HK-2 (cell line): ENCODE results near the gene FBF1.
A peak's percentile ranks its signal among the peaks of the same experiment; 100 is the strongest.
"Not testable (repeated sequence)": the region's sequence is repeated elsewhere in the genome, so short reads cannot be mapped to it uniquely, and the experiment has no call there.

Experiments used
- DNase-seq: peaks from one replicate; pipeline ENCODE4 v3.0.0-alpha.2; 2018; ENCODE audit not compliant: unreplicated experiment

FBF1 gene

GRCh38 chr17:75895370-75896155 lies 45.3 kb downstream of the FBF1 start:
- DNase-seq: no peak

DNA sequence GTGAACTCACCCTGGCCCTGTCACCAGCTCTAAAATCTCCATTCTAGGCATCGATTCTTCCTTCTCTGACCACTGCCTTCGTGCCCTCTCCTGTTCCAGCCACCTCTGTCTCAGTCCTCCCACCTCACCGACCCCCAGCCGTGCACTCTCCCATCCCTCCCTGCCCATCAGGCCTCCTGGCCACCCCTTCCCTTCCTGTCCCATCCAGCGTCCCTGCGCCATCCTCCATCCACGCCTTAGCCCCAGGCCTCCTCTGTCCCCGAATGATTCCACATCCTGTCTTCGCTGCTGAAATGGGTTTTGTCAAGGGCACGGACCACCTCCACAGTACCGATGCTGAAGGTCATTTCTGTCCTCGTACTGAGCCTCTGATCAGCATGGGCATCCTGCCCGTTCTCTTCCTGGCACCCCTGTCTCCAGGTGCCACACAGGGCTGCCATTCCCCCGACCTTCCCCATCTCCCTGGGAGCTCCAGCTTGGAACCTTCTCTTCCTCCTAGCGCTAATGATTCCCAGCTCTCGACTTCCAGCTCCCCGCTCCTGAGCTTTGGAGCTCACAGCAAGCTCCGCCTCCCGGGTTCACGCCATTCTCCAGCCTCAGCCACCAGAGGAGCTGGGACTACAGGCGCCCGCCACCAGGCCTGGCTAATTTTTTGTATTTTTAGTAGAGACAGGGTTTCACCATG lies 46.7 kb downstream of the FBF1 start:
- no peak for DNase-seq

DNA sequence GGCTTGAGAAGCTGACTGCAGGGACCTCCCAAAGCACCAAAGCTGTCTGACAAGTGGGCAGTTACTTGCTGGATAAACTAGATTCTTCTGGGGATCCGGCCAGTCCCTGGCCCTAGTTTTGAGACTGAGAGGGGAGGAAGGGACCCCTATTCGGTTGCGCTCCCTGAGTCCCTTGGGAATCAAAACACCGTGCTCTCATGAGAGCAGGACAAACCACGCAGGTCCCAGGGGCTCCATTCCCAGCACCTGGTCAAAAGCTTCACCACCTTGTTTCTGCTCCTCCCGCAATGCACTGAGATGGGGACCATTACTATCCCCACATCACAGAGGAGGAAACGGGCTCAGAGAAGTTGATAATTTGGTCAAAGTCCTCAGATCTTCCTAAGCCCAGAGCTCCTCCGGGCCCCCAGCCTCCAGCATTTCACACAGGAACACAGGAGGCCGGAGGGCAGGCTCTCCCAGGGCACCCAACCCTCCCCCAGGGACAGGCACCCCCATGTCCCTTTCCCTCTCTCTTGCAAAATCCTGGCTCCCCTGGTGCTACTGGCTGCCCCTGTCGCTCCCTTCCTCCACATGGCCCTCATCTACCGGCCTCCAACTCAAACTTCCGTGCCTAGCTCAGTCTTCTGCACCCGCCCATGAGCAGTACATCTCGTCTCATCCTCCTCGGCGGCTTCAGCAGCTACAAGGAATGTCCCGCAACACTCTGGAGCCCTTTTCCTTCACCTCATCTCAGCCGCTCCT lies 47.4 kb downstream of the FBF1 start:
- no peak for DNase-seq

DNA sequence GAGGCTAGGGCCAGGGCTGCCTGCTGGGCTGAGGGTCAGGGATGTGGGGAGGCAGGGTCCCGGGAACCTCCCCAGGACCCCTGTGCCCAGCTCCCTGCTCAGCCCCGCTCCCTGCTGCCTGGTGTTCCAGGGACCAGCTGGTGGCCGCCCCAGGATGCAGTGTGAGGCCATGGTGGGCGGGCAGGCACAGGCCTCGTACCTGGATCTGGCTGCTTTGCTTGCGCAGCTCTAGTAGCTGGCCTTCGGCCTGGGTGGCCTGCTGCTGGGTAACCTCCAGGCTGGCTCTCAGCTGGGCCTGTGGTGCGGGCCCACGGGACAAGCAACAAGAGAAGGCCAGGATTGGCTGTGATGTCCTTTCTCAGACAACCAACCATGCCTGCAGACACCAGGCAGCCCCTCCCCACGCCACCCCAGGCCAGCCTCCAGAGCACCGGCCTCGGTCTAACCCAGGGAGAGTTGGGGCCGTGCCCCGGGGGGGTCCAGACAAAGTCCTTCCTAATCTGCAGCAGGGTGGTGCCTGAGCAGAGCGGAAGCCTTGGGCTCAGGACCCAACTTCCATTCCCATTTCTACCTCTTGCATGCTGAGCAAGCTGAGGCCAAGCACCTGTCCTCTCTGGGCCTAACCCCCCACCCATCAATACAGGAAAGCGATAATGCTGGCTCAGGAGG lies 48.2 kb downstream of the FBF1 start:
- DNase-seq: no peak

GRCh38 chr17:75891605-75892555 lies 49.0 kb downstream of the FBF1 start:
- no peak for DNase-seq

DNA sequence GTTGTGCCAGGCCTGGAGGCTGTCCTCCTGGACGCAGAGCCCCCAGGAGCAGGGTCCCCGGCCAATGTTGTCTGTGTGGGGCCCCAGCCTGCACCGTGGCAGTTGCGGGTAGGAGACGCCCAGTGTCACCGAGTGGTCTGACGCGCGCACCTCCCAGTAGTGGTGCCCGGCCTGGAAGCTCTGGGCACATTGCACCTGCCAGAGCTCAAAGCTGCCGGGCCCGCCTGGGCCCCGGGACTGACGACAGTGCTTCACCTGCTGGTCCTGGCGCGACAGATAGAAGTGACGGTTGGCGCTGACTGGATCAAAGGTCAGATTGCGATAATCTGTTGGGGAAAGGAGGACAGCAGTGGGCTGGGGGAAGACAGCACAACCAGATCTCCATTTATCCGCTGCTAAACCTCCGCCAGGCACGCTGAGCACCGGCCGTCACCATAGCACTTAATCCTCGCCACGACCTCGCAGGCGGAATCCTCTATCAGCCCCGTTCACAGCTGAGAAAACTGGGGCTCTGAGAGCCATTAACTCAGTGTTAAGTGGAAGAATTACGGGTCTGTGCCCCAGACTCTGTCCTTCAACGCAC lies 49.7 kb downstream of the FBF1 start:
- DNase-seq: no peak

DNA sequence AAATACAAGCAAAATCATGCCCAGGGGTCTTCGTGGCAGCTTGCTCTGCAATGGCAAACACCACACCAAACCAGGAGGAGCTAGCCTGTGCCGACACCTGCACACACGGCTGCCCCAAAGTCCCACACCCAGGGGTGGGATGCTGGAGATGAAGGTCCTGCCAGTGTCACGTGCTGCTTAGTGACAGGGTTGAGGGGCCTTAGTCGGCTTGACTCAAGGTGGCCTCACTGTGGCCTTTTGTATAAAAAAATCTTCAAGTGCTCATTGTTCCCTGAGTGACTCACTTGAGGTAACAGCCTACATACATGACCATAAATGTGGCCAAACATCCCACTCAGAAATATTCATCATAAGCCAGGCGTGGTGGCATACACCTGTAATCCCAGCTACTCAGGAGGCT lies 51.4 kb downstream of the FBF1 start:
- DNase-seq: no peak

DNA sequence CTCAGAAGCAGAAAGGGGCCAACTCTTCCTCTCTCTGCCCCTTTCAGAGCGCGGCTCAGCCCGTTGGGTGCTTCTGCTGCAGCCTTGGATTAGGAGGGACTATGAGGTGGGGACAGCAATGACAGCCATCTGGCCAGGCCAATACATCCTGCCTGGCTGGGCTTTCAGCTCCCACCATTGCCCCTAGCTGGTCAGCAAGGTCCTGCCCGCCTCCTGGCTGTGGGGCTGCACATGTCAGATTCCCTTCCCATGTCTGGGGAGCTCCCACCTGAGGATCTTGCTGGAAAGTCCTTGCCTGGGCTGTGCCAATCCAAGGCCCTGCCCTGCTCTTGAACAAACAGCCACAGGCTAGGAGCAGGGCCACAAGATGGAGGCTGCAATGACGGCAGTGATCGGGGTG lies 52.4 kb downstream of the FBF1 start:
- DNase-seq: no peak

DNA sequence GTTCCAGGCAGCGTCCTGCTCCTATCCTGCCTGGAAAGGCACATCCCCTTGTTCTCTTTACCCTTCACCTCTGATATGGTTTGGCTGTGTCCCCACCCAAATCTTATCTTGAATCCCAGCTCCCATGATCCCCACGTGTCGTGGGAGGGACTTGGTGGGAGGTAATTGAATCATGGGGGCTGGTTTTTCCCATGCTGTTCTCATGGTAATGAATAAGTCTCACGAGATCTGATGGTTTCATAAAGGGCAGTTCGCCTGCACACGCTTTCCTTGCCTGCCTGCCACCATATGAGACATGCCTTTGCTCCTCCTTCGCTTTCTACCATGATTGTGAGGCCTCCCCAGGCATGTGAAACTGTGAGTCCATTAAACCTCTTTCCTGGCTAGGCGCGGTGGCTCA lies 55.0 kb downstream of the FBF1 start:
- DNase-seq: not testable (repeated sequence)

GRCh38 chr17:75885431-75885830 lies 55.4 kb downstream of the FBF1 start:
- no peak for DNase-seq

DNA sequence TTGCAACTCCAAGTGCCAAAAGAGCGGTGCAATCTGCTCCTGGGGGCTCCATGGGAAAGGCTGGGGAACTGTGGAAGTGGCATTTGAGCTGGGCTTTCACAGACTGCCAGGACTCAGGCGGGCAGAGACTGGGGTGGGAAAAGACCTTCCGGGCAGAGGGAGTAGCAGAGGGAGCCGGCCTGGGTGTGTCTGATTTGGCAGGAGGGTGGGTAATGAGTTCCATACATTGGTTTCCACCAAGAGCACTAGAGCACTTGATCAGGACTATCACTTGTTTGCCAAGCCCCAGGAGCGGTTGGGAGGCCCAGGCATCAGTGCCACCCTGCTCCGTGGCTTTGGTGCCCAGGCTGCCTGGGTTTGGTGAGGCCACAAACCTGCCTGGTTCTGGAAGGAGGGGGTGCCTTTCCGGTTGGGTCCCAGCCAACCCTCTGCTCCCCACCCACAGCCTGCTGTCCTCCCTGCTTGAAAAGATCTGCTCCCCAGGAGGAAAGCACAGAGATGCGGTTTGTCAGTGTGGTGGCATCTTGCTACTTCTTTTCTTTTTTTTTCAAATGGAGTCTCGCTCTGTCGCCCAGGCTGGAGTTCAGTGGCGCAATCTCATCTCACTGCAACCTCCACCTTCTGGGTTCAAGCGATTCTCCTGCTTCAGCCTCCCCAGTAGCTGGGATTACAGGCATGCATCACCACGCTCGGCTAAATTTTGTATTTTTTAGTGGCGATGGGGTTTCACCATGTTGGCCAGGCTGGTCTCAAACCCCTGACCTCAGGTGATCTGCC lies 59.0 kb downstream of the FBF1 start:
- no peak for DNase-seq

DNA sequence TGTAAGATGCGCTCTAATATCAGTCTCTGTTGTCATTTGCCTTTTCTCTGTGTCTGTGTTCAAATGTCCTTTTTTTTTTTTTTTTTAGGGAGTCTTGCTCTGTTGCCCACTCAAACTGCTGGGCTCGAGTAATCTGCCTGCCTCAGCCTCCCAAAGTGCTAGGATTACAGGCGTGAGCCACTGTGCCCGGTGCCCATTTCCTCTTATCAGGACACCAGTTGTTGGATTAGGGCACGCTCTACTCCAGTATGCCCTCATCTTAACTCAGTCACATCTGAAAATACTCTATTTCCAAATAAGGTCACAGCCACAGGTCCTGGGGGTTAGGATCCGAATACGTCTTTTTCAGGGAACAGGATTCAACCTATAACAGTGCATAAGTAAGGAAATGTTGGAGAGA lies 60.6 kb downstream of the FBF1 start:
- DNase-seq: no peak

DNA sequence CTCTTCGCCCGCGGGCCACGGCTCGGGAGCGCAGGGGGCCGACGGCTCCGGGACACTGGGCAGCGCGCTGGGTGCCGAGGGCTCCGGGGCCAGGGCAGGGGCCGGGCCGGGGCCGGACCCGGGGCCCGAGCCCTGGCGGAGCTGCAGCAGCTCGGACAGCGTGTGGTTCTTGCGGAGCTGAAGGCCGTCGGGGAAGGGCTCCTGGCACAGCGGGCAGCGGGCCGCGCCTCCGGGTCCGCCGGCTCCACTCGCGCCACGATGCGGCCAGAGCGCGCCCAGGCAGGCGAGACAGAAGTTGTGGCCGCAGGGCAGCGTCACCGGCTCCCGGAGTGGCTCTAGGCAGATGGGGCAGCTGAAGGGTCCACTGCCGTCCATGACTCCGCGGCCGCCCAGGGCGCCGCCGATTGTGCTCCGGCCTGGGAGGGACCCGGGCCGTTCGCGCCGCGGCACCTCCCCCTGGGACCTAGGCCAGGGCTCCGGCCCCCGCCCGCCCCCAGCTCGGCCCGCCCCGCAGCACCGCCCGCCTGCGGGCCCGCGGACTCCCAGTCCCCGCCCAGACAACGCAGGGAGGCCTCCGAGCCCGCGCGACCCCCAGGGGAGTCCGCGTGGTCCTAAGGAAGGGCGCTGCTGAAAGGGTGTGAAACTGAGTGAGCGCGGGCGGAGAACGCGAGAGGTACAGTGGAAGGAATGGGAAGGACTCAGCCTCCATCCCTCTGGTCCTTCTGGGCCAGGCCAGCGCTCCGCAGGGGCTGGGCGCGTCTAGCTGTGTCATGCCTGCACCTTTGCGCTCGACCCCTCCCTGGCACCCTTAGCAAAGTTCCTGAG lies 62.5 kb downstream of the FBF1 start, which contains the start of gene TRIM47:
TSS of gene TRIM47 (minus strand) at position 408 of the 825 bp plus-strand sequence. CDS start at position 375, 33 bp downstream.
- DNase-seq: peak; percentile 61

- peak; percentile 79 for DNase-seq
These were observed 63.1 kb downstream of the FBF1 start for GRCh38 chr17:75877752-75878173.

- DNase-seq: peak; percentile 93
These were observed 63.7 kb downstream of the FBF1 start for GRCh38 chr17:75876938-75877751.

DNA sequence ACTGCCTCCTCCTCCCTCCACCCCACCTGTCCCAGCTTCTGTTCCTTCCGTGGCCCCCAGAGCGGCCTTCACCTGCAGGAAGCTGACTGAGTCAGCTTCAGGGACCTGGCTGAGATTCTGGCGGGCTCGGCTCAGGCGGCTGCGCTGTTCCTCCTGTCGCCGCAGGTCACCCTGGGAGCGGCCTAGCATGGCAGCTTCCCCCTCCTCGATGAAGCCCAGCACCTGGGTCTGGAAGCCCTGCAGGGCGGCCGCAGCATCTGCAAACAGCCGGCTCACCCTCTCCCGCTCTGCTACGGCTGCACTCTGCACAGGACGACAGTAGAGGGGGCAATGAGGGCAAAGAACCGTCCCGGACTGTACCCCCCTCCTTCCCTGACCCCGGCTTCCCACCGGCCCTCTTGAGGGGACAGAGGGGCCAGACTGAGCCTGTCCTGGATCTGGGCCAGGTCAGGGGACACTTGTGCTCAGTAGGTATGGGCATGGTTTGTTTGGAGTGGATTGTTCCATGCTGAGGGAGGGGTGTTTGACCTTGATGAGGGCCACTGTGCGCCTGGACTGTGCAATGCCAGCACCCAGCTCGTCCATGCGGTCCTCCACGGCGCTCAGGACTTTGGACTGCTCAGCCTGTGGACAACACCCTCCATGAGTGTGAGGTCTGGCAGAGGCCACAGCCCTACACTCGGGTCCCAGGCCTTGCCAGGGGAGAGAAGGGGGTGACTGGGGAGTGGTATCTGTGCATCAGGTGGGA lies 64.5 kb downstream of the FBF1 start:
- peak; percentile 78 for DNase-seq

- DNase-seq: no peak
These were observed 65.0 kb downstream of the FBF1 start for GRCh38 chr17:75875940-75876189.
